K562 (cell line): ENCODE data around the gene C2orf81. TPM values are rescaled to one million over a fixed set of nuclear protein-coding genes. Genes with fewer than 3 reads are reported as not detected.

Source experiments
- CAMTA2 ChIP-seq: fragments of 250-450 bp; sonication (Bioruptor Pico); conservative IDR thresholded peaks from 2 replicates; pipeline ENCODE4 v1.5.1; 2022
- CHD1 ChIP-seq: fragments of 200-600 bp; sonication (generic); IDR thresholded peaks from one replicate; pipeline ENCODE4 v1.6.1; 2012; ENCODE audit warnings: mild to moderate bottlenecking, moderate library complexity, low read length, inconsistent platforms
- EP300 ChIP-seq: IDR thresholded peaks from 2 replicates; pipeline ENCODE4 v1.6.1; 2012; ENCODE audit warnings: low read length, improper control_type of control experiment
- ERF ChIP-seq: fragments of 450-650 bp; formaldehyde crosslinking; IDR thresholded peaks from 2 replicates; pipeline ENCODE4 v1.4.0; 2020; ENCODE audit warnings: mild to moderate bottlenecking, mixed read lengths
- ESRRB ChIP-seq: fragments of 250-450 bp; sonication (Bioruptor Pico); IDR thresholded peaks from 2 replicates; pipeline ENCODE4 v1.5.0; 2020; ENCODE audit warnings: mild to moderate bottlenecking, moderate library complexity, borderline replicate concordance
- ILK ChIP-seq: fragments of 450-650 bp; IDR thresholded peaks from 2 replicates; pipeline ENCODE4 v1.6.1; 2016; ENCODE audit warnings: missing genetic modification characterization, low read depth, mild to moderate bottlenecking, missing compliant biosample characterization, moderate library complexity, borderline replicate concordance
- IRF2 ChIP-seq: sonication (generic); formaldehyde crosslinking; IDR thresholded peaks from 2 replicates; pipeline ENCODE4 v1.8.1; 2022; ENCODE audit warnings: mild to moderate bottlenecking, missing genetic modification reagents
- KLF6 ChIP-seq: fragments of 250-450 bp; sonication (Bioruptor Pico); IDR thresholded peaks from 2 replicates; pipeline ENCODE4 v1.4.0; 2020; ENCODE audit warnings: mild to moderate bottlenecking, moderate library complexity, borderline replicate concordance
- MAFG ChIP-seq: fragments of 450-650 bp; conservative IDR thresholded peaks from 2 replicates; pipeline ENCODE4 v1.6.1; 2016; ENCODE audit warnings: missing genetic modification characterization, missing compliant biosample characterization
- MAZ ChIP-seq, 2 experiments: fragments of 450-650 bp in 1 of 2; sonication (generic) in 1 of 2; formaldehyde crosslinking; IDR thresholded peaks in 1 of 2; conservative IDR thresholded peaks in 1 of 2; 2 replicates each; pipeline versions ENCODE4 v1.4.0 to v1.5.0; 2020; ENCODE audit warnings: mild to moderate bottlenecking in 1 of 2, missing genetic modification reagents in 1 of 2
- MCM2 ChIP-seq: fragments of 450-650 bp; IDR thresholded peaks from 2 replicates; pipeline ENCODE4 v1.6.1; 2017; ENCODE audit warnings: low read depth, mild to moderate bottlenecking
- MCM5 ChIP-seq: fragments of 450-650 bp; IDR thresholded peaks from 2 replicates; pipeline ENCODE4 v1.6.1; 2016; ENCODE audit warnings: low read depth
- MTA1 ChIP-seq: fragments of 450-650 bp; IDR thresholded peaks from 2 replicates; pipeline ENCODE4 v1.6.1; 2017; ENCODE audit warnings: borderline replicate concordance
- MTA2 ChIP-seq: fragments of 450-650 bp; IDR thresholded peaks from 2 replicates; pipeline ENCODE4 v1.6.1; 2016; ENCODE audit warnings: low read depth
- NCOR1 ChIP-seq: fragments of 450-650 bp; IDR thresholded peaks from 2 replicates; pipeline ENCODE4 v1.6.1; 2016; ENCODE audit warnings: mild to moderate bottlenecking, moderate library complexity
- RBM14 ChIP-seq: fragments of 200-400 bp; formaldehyde crosslinking; IDR thresholded peaks from 2 replicates; pipeline ENCODE4 v1.6.1; 2018; ENCODE audit warnings: low read depth, mild to moderate bottlenecking, low read length, moderate library complexity, borderline replicate concordance; ENCODE audit not compliant: insufficient read depth
- RBM39 ChIP-seq: fragments of 200-400 bp; formaldehyde crosslinking; optimal IDR thresholded peaks from 2 replicates; pipeline ENCODE3; 2018; ENCODE audit warnings: low read depth, low read length
- RFX7 ChIP-seq: fragments of 250-450 bp; sonication (Bioruptor Pico); IDR thresholded peaks from 2 replicates; pipeline ENCODE4 v1.5.1; 2021; ENCODE audit warnings: mild to moderate bottlenecking
- RUNX1 ChIP-seq: sonication (generic); IDR thresholded peaks from 2 replicates; pipeline ENCODE4 v1.6.1; 2016; ENCODE audit warnings: antibody characterized with exemption, low read depth
- SETDB1 ChIP-seq: IDR thresholded peaks from one replicate; pipeline ENCODE4 v1.6.1; 2012; ENCODE audit warnings: low read length, control low read depth, inconsistent platforms
- SIX5 ChIP-seq, 2 experiments: IDR thresholded peaks; 2 replicates each; pipeline ENCODE4 v1.6.1; 2011; ENCODE audit warnings: low read length in 2 of 2, borderline replicate concordance in 1 of 2, low read depth in 1 of 2, mild to moderate bottlenecking in 1 of 2, moderate library complexity in 1 of 2; ENCODE audit not compliant: insufficient read depth in 1 of 2
- SMAD4 ChIP-seq: fragments of 250-450 bp; sonication (Bioruptor Pico); conservative IDR thresholded peaks from 2 replicates; pipeline ENCODE4 v1.8.0; 2021; ENCODE audit warnings: inconsistent platforms, mild to moderate bottlenecking, moderate library complexity
- SMARCA5 ChIP-seq: fragments of 450-650 bp; IDR thresholded peaks from 2 replicates; pipeline ENCODE4 v1.6.1; 2016
- SPI1 ChIP-seq: IDR thresholded peaks from 2 replicates; pipeline ENCODE4 v1.6.1; 2011; ENCODE audit warnings: low read depth, low read length, control low read depth, borderline replicate concordance
- TCF3 ChIP-seq: sonication (generic); formaldehyde crosslinking; IDR thresholded peaks from 2 replicates; pipeline ENCODE4 v1.4.0; 2020; ENCODE audit warnings: mild to moderate bottlenecking, missing genetic modification reagents
- TCF7 ChIP-seq: sonication (generic); IDR thresholded peaks from 2 replicates; pipeline ENCODE4 v1.6.1; 2016; ENCODE audit warnings: antibody characterized with exemption, borderline replicate concordance
- TOE1 ChIP-seq, 2 experiments: fragments of 450-650 bp in 1 of 2; sonication (generic) in 1 of 2; formaldehyde crosslinking in 1 of 2; IDR thresholded peaks; 2 replicates each; pipeline versions ENCODE4 v1.7.1 to v1.8.0; 2016 to 2022; ENCODE audit warnings: borderline replicate concordance in 2 of 2, mild to moderate bottlenecking in 2 of 2, antibody characterized with exemption in 1 of 2, inconsistent platforms in 1 of 2, low read depth in 1 of 2, missing genetic modification reagents in 1 of 2, moderate library complexity in 1 of 2
- ZNF57 ChIP-seq: fragments of 450-650 bp; formaldehyde crosslinking; IDR thresholded peaks from 2 replicates; pipeline ENCODE4 v1.4.0; 2020; ENCODE audit warnings: mild to moderate bottlenecking, moderate library complexity
- ZNF785 ChIP-seq: fragments of 250-450 bp; sonication (Bioruptor Pico); IDR thresholded peaks from 2 replicates; pipeline ENCODE4 v1.4.0; 2020; ENCODE audit warnings: mild to moderate bottlenecking
- polyA plus RNA-seq, 8 experiments: library from polyadenylated mRNA; depleted of rRNA in 4 of 8; stranded (reverse) in 5 of 8; unstranded in 3 of 8; fragments of >200 nt; fragmentation: Nextera tagmentation in 2 of 8; fragmentation: Illumina TruSeq in 1 of 8; extraction: Ambion mirVana in 2 of 8; extraction: Trizol in 1 of 8; gene quantifications; 2 replicates each; pipeline versions ENCODE4 v1.2.1 to v1.2.3, GENCODE V29; 2011 to 2014; ENCODE audit warnings: inconsistent platforms in 1 of 8, missing spikeins in 1 of 8
- total RNA-seq, 7 experiments: library from RNA; depleted of rRNA in 6 of 7; stranded (reverse); fragments of >200 nt in 6 of 7; fragmentation: Illumina TruSeq in 2 of 7; extraction: Trizol in 2 of 7; gene quantifications; 2 replicates each; pipeline versions ENCODE4 v1.2.1 to v1.2.3, GENCODE V29; 2011 to 2021; ENCODE audit warnings: low replicate concordance in 1 of 7
- TF ChIP-seq, protein P1 (sequence below): fragments of 450-650 bp; formaldehyde crosslinking; IDR thresholded peaks from 2 replicates; pipeline ENCODE4 v1.4.0; 2020; ENCODE audit warnings: mild to moderate bottlenecking, moderate library complexity

The C2orf81 gene
- total and polyA plus RNA-seq, 9 of the 15 experiments (the other 6 are each of a cell fraction or from before 2014, with no cell fraction given), result 0.06 TPM; not detected in 8

DNA sequence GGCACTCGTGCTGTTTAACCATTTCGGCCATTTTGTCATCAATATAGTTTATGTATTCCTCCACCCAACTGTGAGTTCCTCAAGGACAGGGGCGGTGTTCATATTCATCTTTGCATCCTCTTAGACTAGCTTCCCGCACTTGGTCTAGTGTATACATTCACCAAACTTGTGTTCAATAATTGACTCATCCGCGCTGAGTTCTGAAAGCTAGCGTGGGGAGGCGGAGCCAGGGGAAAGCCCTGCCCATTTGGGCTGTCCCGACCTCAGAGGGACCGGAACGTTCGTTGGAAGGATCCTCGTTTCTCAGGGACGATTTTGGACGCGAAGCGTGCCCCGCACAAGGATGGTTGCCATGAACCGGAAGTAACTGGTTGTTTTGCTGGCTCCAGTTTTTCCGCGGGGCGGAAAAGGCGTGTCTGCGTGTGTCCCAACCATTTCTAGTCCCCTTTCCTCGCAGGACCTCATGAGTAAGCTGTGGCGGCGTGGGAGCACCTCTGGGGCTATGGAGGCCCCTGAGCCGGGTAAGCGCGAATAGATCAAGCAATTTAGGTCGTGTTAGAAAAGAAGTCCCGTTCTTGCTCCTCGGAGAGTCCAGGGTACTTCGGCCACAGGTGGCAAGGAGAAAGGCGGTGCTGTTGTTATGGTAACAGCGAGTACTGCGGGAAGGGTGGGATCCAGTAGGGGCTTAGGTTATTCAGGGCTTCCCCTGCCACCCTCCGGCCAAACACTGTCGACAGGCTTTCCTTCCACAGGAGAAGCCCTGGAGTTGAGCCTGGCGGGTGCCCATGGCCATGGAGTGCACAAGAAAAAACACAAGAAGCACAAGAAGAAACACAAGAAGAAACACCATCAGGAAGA lies 33.5 kb upstream of the C2orf81 start, which contains the start of gene INO80B (continued):
- TF ChIP-seq MTA2, result peak; percentile 64
- TF ChIP-seq SETDB1, result peak; percentile 34
- TF ChIP-seq SMAD4, result peak; percentile 72
- no peak; the same call in 1 of the 2 replicates for TF ChIP-seq MAFG (tag)
- TF ChIP-seq TCF3 (CRISPR knock-in tag), result peak; percentile 17; the same call in 1 of the 2 replicates
- no peak; the same call in 1 of the 2 replicates for TF ChIP-seq MTA1
- no peak for TF ChIP-seq IRF2
- no peak for TF ChIP-seq RBM14
- TF ChIP-seq TOE1 (IDR thresholded peaks at IDR 0.05; ENCODE audit: borderline replicate concordance), result peak; percentile 88
- 0 out of 2 replicates have a peak, but pooled peaks have one; percentile 24 for TF ChIP-seq TOE1 (CRISPR knock-in tag; IDR thresholded peaks at IDR 0.05; ENCODE audit: borderline replicate concordance, low read depth)
- TF ChIP-seq CHD1, result no peak
- peak; percentile 86 for TF ChIP-seq RBM39
- no peak for TF ChIP-seq CAMTA2 (CRISPR knock-in tag)
- TF ChIP-seq SIX5 (IDR thresholded peaks at IDR 0.05; ENCODE audit: borderline replicate concordance in 1 of 2, insufficient read depth in 1 of 2, low read depth in 1 of 2, low read length in 2 of 2), result peak; percentile 85 to 93
- TF ChIP-seq MCM5, result no peak
- peak; percentile 81 to 93 for TF ChIP-seq MAZ (CRISPR knock-in tag; conservative IDR thresholded peaks at IDR 0.05 in 1 of 2, IDR thresholded peaks at IDR 0.05 in 1 of 2)
- TF ChIP-seq TCF7, result peak; percentile 91
- peak; percentile 78; the same call in 1 of the 2 replicates for TF ChIP-seq ERF (CRISPR knock-in tag)
- TF ChIP-seq ZNF785 (CRISPR knock-in tag), result no peak
- TF ChIP-seq, protein P1, sequence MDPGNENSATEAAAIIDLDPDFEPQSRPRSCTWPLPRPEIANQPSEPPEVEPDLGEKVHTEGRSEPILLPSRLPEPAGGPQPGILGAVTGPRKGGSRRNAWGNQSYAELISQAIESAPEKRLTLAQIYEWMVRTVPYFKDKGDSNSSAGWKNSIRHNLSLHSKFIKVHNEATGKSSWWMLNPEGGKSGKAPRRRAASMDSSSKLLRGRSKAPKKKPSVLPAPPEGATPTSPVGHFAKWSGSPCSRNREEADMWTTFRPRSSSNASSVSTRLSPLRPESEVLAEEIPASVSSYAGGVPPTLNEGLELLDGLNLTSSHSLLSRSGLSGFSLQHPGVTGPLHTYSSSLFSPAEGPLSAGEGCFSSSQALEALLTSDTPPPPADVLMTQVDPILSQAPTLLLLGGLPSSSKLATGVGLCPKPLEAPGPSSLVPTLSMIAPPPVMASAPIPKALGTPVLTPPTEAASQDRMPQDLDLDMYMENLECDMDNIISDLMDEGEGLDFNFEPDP (CRISPR knock-in tag), result no peak
- no peak for TF ChIP-seq ILK
- no peak for TF ChIP-seq ESRRB (CRISPR knock-in tag)
- TF ChIP-seq ZNF57, result no peak
- TF ChIP-seq NCOR1, result peak; percentile 97
- TF ChIP-seq EP300, result no peak; the same call in none of the 2 replicates
- no peak for TF ChIP-seq SMARCA5
- TF ChIP-seq RUNX1, result no peak
- TF ChIP-seq SPI1, result no peak
- TF ChIP-seq MCM2, result no peak
- TF ChIP-seq RFX7 (CRISPR knock-in tag), result no peak
- TF ChIP-seq KLF6 (CRISPR knock-in tag), result peak; percentile 17; the same call in 1 of the 2 replicates
